ENCODE measurements around the gene MRPL14.

The MRPL14 gene

GRCh38 chr6:44068607-44069296 lies 58.5 kb downstream of the MRPL14 start:
- TF ChIP-seq EZH2phosphoT487 (IDR thresholded peaks at IDR 0.05; ENCODE audit: borderline replicate concordance, low read length) = no peak
- TF ChIP-seq CTCF (IDR thresholded peaks at IDR 0.05; ENCODE audit: low read depth, low read length, poor library complexity, severe bottlenecking) = no peak
- Histone ChIP-seq H3K79me2 (ENCODE audit: control insufficient read depth, low read length) (no peaks in the 10 kb centered on the region), H3K27ac (ENCODE audit: low read depth, low read length) (no peak overlapping the region), H3K4me1 (ENCODE audit: control insufficient read depth, low read length) (peaks cover 12% of the 10 kb centered on the region), H3K36me3 (ENCODE audit: control insufficient read depth, low read length) (no peaks in the 10 kb centered on the region), H3K4me3 (ENCODE audit: low read length) (no peak overlapping the region), H4K20me1 (ENCODE audit: control insufficient read depth, insufficient read depth, low read depth, low read length) (no peaks in the 10 kb centered on the region), H3K4me2 (ENCODE audit: low read length) (no peak overlapping the region), H3K27me3 (ENCODE audit: control insufficient read depth, low read length) (peaks cover 28% of the 10 kb centered on the region), H3F3A (ENCODE audit: control insufficient read depth, insufficient read depth) (no peaks in the 10 kb centered on the region), H3K9me3 (ENCODE audit: control insufficient read depth, insufficient read depth, low read length) (no peaks in the 10 kb centered on the region), H3K9me2 (replicated peaks; ENCODE audit: control insufficient read depth, low read length) (no peaks in the 10 kb centered on the region)

- H3K4me1 ChIP-seq (ENCODE audit: control insufficient read depth, low read length) = peaks cover 3% of the 10 kb centered on the region
- H3K27ac ChIP-seq (ENCODE audit: low read depth, low read length) = no peak overlapping the region
- H3K36me3 ChIP-seq (ENCODE audit: control insufficient read depth, low read length) = no peaks in the 10 kb centered on the region
- H3K4me3 ChIP-seq (ENCODE audit: low read length) = no peak overlapping the region
- H3F3A ChIP-seq (ENCODE audit: control insufficient read depth, insufficient read depth) = no peaks in the 10 kb centered on the region
- H3K9me3 ChIP-seq (ENCODE audit: control insufficient read depth, insufficient read depth, low read length) = no peaks in the 10 kb centered on the region
- H3K9me2 ChIP-seq (replicated peaks; ENCODE audit: control insufficient read depth, low read length) = no peaks in the 10 kb centered on the region
- peaks cover 24% of the 10 kb centered on the region for H3K27me3 ChIP-seq (ENCODE audit: control insufficient read depth, low read length)
- no peaks in the 10 kb centered on the region for H3K79me2 ChIP-seq (ENCODE audit: control insufficient read depth, low read length)
- no peaks in the 10 kb centered on the region for H4K20me1 ChIP-seq (ENCODE audit: control insufficient read depth, insufficient read depth, low read depth, low read length)
- H3K4me2 ChIP-seq (ENCODE audit: low read length) = no peak overlapping the region
- TF ChIP-seq CTCF (IDR thresholded peaks at IDR 0.05; ENCODE audit: low read depth, low read length, poor library complexity, severe bottlenecking) (no peak), EZH2phosphoT487 (IDR thresholded peaks at IDR 0.05; ENCODE audit: borderline replicate concordance, low read length) (no peak)
Observed at GRCh38 chr6:44067173-44068139, 59.8 kb downstream of the MRPL14 start.

GRCh38 chr6:44066394-44067172 lies 60.7 kb downstream of the MRPL14 start:
- Histone ChIP-seq H3K27me3 (ENCODE audit: control insufficient read depth, low read length) (peaks cover 17% of the 10 kb centered on the region), H4K20me1 (ENCODE audit: control insufficient read depth, insufficient read depth, low read depth, low read length) (no peaks in the 10 kb centered on the region), H3K9me2 (replicated peaks; ENCODE audit: control insufficient read depth, low read length) (no peaks in the 10 kb centered on the region), H3K4me2 (ENCODE audit: low read length) (no peak overlapping the region), H3K9me3 (ENCODE audit: control insufficient read depth, insufficient read depth, low read length) (no peaks in the 10 kb centered on the region), H3F3A (ENCODE audit: control insufficient read depth, insufficient read depth) (no peaks in the 10 kb centered on the region), H3K79me2 (ENCODE audit: control insufficient read depth, low read length) (no peaks in the 10 kb centered on the region), H3K27ac (ENCODE audit: low read depth, low read length) (no peak overlapping the region), H3K36me3 (ENCODE audit: control insufficient read depth, low read length) (no peaks in the 10 kb centered on the region), H3K4me1 (ENCODE audit: control insufficient read depth, low read length) (no peaks in the 10 kb centered on the region), H3K4me3 (ENCODE audit: low read length) (no peak overlapping the region)
- TF ChIP-seq CTCF (IDR thresholded peaks at IDR 0.05; ENCODE audit: low read depth, low read length, poor library complexity, severe bottlenecking) (no peak), EZH2phosphoT487 (IDR thresholded peaks at IDR 0.05; ENCODE audit: borderline replicate concordance, low read length) (no peak)
